RPMI8226 (cell line): ENCODE results near the gene SMAD7.

Experiments used
- DNase-seq: peaks from one replicate; pipeline ENCODE4 v3.0.0-alpha.2; 2015

The SMAD7 gene

GRCh38 chr18:48986851-48987761, 36.3 kb upstream of the SMAD7 start:
- DNase-seq: no peak

GRCh38 chr18:48985161-48985560, 34.4 kb upstream of the SMAD7 start:
- DNase-seq: no peak

- DNase-seq: peak; percentile 95
Observed at GRCh38 chr18:48983793-48984437, 33.1 kb upstream of the SMAD7 start.

- no peak for DNase-seq
Observed at GRCh38 chr18:48982266-48982665, 31.5 kb upstream of the SMAD7 start.

- DNase-seq: no peak
Observed at GRCh38 chr18:48979944-48980890, 29.5 kb upstream of the SMAD7 start.

GRCh38 chr18:48977914-48978313, 27.1 kb upstream of the SMAD7 start:
- no peak for DNase-seq

- peak; percentile 75 for DNase-seq
Observed at GRCh38 chr18:48975817-48976649, 25.3 kb upstream of the SMAD7 start.

GRCh38 chr18:48975120-48975816, 24.5 kb upstream of the SMAD7 start:
- DNase-seq: no peak

GRCh38 chr18:48974304-48975119, 23.7 kb upstream of the SMAD7 start:
- no peak for DNase-seq

- DNase-seq: no peak
Observed at GRCh38 chr18:48973731-48974130, 23.0 kb upstream of the SMAD7 start.

GRCh38 chr18:48968412-48969215, 17.8 kb upstream of the SMAD7 start:
- DNase-seq: no peak

- DNase-seq: no peak
Observed at GRCh38 chr18:48967545-48967944, 16.8 kb upstream of the SMAD7 start.

- no peak for DNase-seq
Observed at GRCh38 chr18:48966523-48966922, 15.8 kb upstream of the SMAD7 start.

GRCh38 chr18:48963586-48964470, 13.1 kb upstream of the SMAD7 start:
- DNase-seq: no peak

GRCh38 chr18:48962994-48963561, 12.3 kb upstream of the SMAD7 start:
- DNase-seq: no peak

- DNase-seq: no peak
Observed at GRCh38 chr18:48962252-48962993, 11.7 kb upstream of the SMAD7 start.

- DNase-seq: no peak
Observed at GRCh38 chr18:48961547-48961946, 10.8 kb upstream of the SMAD7 start.
